GM21515 (cell line): ENCODE measurements around the gene REPS2.

Experiments
- ATAC-seq: cut with Tn5 transposase; IDR thresholded peaks from one replicate; pipeline ENCODE4 v1.9.1; 2021; ENCODE audit not compliant: unreplicated experiment

The REPS2 gene

DNA sequence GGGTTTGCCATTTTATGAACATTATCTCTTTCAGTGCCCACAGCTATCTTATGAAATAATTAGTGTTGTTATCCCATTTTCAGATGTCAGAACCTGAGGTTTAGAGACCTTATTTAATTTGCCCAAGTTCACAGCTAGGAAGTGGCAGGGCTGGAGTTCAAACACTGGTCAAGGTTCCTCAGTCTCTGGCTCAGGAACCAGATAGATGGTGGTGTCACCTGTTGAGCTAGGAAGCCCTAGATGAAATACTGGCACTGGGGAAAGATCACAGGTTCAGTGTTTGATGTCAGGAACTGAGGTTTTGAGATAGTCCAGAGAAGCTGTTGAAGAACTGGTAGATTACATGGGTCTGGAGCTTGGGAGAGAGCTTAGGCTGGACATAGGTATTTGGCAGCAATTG is 85.4 kb downstream of the REPS2 start:
- no peak for ATAC-seq

- ATAC-seq, result no peak
Measured at GRCh38 chrX:17032351-17032750, 85.9 kb downstream of the REPS2 start.

- ATAC-seq, result no peak
Measured at GRCh38 chrX:17033225-17033624, 86.8 kb downstream of the REPS2 start.

DNA sequence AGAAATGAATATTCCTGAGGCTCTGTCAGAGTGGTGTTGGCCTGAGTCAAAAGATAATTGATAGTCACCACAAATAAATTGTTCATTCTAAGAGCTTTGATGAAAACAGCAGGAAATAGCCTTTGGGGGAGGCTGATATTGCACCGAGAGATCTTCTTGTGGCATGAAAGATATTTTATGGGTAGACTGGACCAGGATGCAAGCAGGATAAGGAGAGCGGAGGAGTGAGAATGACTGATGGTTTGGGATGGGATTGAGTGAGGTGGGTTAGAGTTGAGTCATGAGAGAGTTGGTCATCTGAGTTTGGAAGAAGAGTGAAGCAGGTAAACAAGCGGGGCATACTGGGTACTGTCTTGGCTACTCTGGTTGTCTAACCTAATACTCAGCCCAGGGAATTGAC is 88.7 kb downstream of the REPS2 start:
- no peak for ATAC-seq

- no peak for ATAC-seq
Measured at GRCh38 chrX:17036171-17036961, 89.9 kb downstream of the REPS2 start.

DNA sequence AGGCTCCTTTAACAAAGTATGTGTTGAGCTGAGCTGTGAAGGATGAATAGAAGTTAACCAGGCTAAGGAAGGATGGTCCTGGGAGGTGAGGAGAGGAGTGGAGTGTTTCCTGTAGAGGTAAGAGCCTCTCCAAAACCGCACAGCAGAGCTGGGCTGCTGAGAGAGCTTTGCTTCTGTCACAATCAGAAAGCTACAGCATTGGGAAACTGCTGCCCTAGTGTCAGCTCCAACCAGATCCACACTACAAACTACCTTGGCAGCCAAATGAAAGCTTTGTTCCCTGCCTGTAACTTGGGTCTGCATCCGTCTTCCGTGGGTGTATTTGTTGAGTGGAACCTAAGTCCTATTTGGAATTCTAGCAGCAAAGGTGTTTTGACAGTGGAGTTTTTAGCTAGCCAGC is 91.8 kb downstream of the REPS2 start:
- no peak for ATAC-seq

- ATAC-seq, result no peak
Measured at GRCh38 chrX:17038681-17039161, 92.3 kb downstream of the REPS2 start.

DNA sequence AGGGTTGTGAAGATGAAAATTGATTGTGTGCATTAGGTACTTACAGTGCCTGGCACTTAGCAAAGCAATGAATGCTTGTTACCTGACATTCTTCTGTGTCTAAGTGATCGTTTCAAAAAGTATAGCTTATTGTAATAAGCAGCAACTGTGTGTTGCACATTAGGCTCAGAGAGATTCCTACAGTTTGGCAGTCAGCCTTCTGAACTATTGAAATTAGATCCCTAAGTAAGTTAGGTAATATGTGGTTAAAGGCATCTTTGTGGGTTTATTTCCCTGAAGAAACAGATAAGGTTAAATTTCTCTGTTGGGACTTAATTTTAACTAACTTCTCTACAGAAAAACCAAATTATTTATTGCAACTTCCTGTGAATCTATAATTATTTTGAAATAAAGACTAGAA is 93.4 kb downstream of the REPS2 start:
- no peak for ATAC-seq

- ATAC-seq, result no peak
Measured at GRCh38 chrX:17040711-17041110, 94.3 kb downstream of the REPS2 start.

DNA sequence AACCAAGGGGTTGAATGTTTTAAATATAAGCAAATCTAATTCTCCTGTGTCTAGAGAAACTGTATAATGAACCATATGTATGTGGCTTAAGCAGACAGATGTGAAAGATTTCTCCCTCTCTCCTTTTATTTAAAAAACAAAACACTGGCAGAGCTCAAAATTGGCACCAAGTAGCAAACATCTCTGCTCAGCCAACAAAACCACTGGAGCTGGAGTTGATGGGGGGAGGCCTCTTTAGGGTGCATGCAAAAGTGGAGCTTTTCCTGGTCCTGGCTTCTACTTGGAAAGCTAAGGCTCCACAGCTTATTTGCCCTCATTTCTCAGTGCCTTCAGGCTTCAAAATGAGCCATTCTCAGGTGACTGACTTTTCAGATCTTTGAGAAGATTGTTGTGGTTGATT is 95.6 kb downstream of the REPS2 start:
- no peak for ATAC-seq

- ATAC-seq, result no peak
Measured at GRCh38 chrX:17046478-17047097, 100.1 kb downstream of the REPS2 start.

DNA sequence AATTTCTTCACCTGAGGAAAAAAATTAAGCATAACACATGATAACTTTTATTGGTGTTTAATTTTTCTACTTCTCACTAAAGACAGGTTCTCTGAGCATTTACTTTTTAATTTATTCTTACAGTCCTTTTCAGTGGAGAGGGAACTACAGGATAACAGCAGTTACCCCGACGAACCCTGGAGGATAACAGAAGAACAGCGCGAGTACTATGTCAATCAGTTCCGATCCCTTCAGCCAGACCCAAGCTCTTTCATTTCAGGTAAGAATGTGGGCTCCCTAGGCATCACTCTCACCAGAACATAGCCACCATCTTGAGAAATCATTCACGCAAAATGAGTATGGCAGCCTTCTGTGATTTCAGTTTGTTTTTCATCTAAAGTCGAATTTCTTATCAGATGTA is 100.8 kb downstream of the REPS2 start:
- ATAC-seq, result no peak

DNA sequence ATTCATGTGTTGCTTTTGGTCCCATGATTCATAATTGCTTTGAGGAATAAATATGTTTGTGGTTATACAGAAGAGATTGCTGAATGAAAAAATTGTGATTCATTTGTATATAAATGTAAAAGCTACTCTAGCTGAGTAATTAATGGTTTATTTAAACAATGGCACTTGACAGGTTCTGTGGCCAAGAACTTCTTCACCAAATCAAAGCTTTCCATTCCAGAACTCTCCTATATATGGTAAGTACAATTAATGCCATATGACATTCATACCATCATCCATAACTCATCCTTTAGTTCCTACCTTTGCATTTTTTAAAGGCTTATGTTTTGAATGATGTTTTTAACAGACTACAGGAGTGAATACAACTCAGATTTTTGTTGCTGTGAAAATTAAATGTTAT is 105.8 kb downstream of the REPS2 start:
- ATAC-seq, result no peak

- ATAC-seq, result no peak
Measured at GRCh38 chrX:17052793-17053192, 106.3 kb downstream of the REPS2 start.

DNA sequence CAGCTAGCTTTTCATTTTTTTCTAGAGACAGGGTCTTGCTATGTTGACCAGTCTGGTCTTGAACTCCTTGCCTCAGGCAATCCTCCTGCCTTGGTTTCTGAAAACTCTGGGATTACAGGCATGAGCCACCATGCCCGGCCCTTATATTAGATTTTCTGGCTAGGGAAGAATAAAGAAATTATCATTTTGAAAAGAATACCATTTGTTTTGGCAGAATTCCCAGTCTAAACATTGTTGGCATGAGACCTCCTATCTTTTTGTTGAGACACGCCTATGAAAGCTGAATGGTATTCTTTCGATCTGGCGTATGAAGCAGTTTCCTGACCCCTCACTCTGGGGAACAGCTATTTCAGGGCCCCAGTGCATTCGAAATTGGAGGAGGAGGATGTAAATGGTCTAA is 107.0 kb downstream of the REPS2 start:
- ATAC-seq, result no peak

GRCh38 chrX:17056868-17057608 is 110.6 kb downstream of the REPS2 start:
- no peak for ATAC-seq

DNA sequence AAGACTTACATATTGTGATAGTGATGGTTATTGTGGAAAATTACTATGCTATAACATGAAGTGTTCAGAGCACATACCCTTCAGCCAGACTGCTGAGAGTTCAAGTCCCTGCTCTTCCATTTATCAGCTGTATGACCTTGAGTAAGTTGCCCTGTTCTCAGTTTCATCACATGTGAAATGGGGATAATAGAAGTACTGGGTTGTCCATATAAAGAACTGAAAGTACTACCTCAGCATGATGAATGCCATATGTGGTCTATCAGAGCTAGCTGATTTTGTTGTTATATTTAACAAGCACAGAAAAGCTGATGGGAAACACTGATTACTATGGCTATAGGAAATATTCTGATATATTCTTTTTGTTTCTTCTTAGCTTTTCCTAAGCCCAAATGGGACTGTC is 115.6 kb downstream of the REPS2 start:
- ATAC-seq, result no peak

DNA sequence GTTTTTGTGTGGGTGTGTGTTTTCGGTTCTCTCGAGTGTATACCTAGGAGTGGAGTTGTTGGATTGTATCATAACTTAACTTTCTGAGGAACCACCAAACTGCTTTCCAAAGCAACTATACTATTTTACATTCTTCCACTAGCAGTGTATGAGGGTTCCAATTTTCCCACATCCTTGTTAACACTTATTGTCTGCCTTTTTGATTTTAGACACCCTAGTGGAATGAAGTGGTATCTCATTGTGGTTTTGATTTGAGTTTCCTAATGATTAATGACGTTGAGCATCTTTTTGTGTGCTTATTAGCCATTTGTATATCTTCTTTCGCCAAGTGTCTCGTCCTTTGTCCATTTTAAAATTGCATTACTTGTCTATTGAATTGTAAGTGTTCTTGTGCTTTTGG is 118.6 kb downstream of the REPS2 start:
- ATAC-seq, result no peak

GRCh38 chrX:17067534-17067933 is 121.1 kb downstream of the REPS2 start:
- no peak for ATAC-seq

DNA sequence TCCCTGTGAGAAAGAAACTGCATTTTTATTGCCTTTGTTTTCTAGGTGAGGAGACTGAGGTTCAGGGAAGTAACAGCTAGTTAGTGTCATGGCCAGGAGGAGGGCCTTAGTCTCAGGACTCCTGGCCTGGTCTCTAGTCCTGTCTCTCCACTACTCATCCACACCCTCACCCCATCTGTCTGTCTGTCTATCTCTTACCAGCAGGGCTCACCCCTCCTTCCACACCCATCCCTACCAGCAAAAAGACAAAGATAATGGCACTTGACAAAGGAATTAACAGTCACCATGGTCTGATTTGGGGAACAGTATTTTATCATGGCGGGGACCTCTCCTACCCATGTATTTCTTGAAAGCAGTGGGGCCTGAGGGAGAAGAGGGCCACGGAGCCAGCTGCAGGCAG is 125.8 kb downstream of the REPS2 start:
- no peak for ATAC-seq

- ATAC-seq, result no peak
Measured at GRCh38 chrX:17072721-17073230, 126.3 kb downstream of the REPS2 start.

- no peak for ATAC-seq
Measured at GRCh38 chrX:17075004-17075403, 128.5 kb downstream of the REPS2 start.
